H1 (cell line): ENCODE measurements around the gene SMAGP. TPM values are rescaled to one million over a fixed set of nuclear protein-coding genes. Genes with fewer than 3 reads are reported as not detected.

Experiments used
- CTCF ChIA-PET: fragments of 300-600 bp; sonication (Branson Sonifier 250); formaldehyde crosslinking; loops from one replicate; lab custom pipeline; 2021; ENCODE audit not compliant: partially characterized antibody; lab: Charles Lee
- POLR2A ChIA-PET: fragments of 300-600 bp; sonication (Branson Sonifier 250); formaldehyde crosslinking; loops from one replicate; lab custom pipeline; 2021; ENCODE audit warnings: inconsistent platforms; ENCODE audit not compliant: partially characterized antibody; lab: Charles Lee
- DNase-seq, 2 experiments: peaks; one replicate each; pipeline versions ENCODE4 v3.0.0 to v3.0.0-alpha.2; 2010 to 2022; ENCODE audit warnings: low spot score in 2 of 2, low read depth in 1 of 2, mixed read lengths in 1 of 2
- FAIRE-seq: peaks from 2 replicates; lab custom pipeline; 2011; peaks lifted over from hg19 to GRCh38; lab: Jason Lieb, UNC
- H2AFZ ChIP-seq: 2 replicates; pipeline ENCODE4 v1.8.1; 2012; ENCODE audit warnings: low read length, inconsistent platforms
- H2AK5ac ChIP-seq: 2 replicates; pipeline ENCODE4 v1.6.1; 2013; ENCODE audit warnings: low read depth, low read length
- H2BK120ac ChIP-seq: replicated peaks from 2 replicates; pipeline ENCODE3; 2013; ENCODE audit warnings: low read depth, low read length, inconsistent platforms
- H2BK12ac ChIP-seq: 2 replicates; pipeline ENCODE4 v1.6.1; 2013; ENCODE audit warnings: low read depth, low read length
- H2BK15ac ChIP-seq: 2 replicates; pipeline ENCODE4 v1.6.1; 2013; ENCODE audit warnings: low read length
- H2BK20ac ChIP-seq: 2 replicates; pipeline ENCODE4 v1.6.1; 2013; ENCODE audit warnings: low read length
- H2BK5ac ChIP-seq: 2 replicates; pipeline ENCODE4 v1.6.1; 2013; ENCODE audit warnings: low read depth, low read length
- H3K14ac ChIP-seq: 2 replicates; pipeline ENCODE4 v1.6.1; 2013; ENCODE audit warnings: inconsistent platforms; ENCODE audit not compliant: insufficient read length
- H3K18ac ChIP-seq: 2 replicates; pipeline ENCODE4 v1.6.1; 2013; ENCODE audit warnings: low read length; ENCODE audit errors: extremely low read depth
- H3K23ac ChIP-seq: 2 replicates; pipeline ENCODE4 v1.6.1; 2013; ENCODE audit warnings: inconsistent platforms; ENCODE audit not compliant: insufficient read length
- H3K23me2 ChIP-seq: 2 replicates; pipeline ENCODE4 v1.6.1; 2013; ENCODE audit warnings: low read depth, low read length
- H3K27ac ChIP-seq: 2 replicates; pipeline ENCODE4 v1.6.1; 2011; ENCODE audit warnings: low read depth, low read length, inconsistent platforms
- H3K27me3 ChIP-seq, 4 experiments: replicated peaks in 1 of 4; 1 replicate in 1 of 4; 2 replicates in 3 of 4; pipeline versions ENCODE4 v1.6.1 to v1.8.1; 2011 to 2013; ENCODE audit warnings: low read length in 3 of 4, mild to moderate bottlenecking in 3 of 4, inconsistent platforms in 2 of 4, mixed read lengths in 2 of 4, moderate library complexity in 1 of 4; ENCODE audit not compliant: control insufficient read depth in 3 of 4, insufficient read depth in 3 of 4; ENCODE audit errors: extremely low read depth in 1 of 4
- H3K36me3 ChIP-seq, 4 experiments: 2 replicates each; pipeline versions ENCODE4 v1.6.1 to v1.8.1; 2011 to 2013; ENCODE audit warnings: mild to moderate bottlenecking in 4 of 4, low read length in 3 of 4, moderate library complexity in 2 of 4, control low read depth in 1 of 4, inconsistent platforms in 1 of 4; ENCODE audit not compliant: insufficient read depth in 4 of 4, control insufficient read depth in 2 of 4
- H3K4ac ChIP-seq: replicated peaks from 2 replicates; pipeline ENCODE3; 2013; ENCODE audit warnings: low read length, low read depth, mixed read lengths, inconsistent platforms; ENCODE audit not compliant: insufficient read length
- H3K4me1 ChIP-seq, 4 experiments: replicated peaks in 1 of 4; 1 replicate in 1 of 4; 2 replicates in 3 of 4; pipeline versions ENCODE4 v1.6.1 to v1.8.1; 2011 to 2013; ENCODE audit warnings: low read length in 3 of 4, inconsistent platforms in 2 of 4, mixed read lengths in 1 of 4; ENCODE audit not compliant: insufficient read depth in 4 of 4, control insufficient read depth in 3 of 4
- H3K4me2 ChIP-seq, 2 experiments: 2 replicates each; pipeline versions ENCODE4 v1.6.1 to v1.8.1; 2011 to 2013; ENCODE audit warnings: low read depth in 2 of 2, low read length in 2 of 2, control low read depth in 1 of 2, inconsistent platforms in 1 of 2, mild to moderate bottlenecking in 1 of 2; ENCODE audit not compliant: insufficient read depth in 1 of 2
- H3K4me3 ChIP-seq, 4 experiments: fragments of 200-600, 300-600 bp in 1 of 4; sonication (generic), shearing (Covaris generic), sonication (Bioruptor Twin) in 1 of 4; 2 replicates each; pipeline versions ENCODE4 v1.5.1 to v1.8.1; 2011 to 2016; ENCODE audit warnings: low read length in 4 of 4, low read depth in 3 of 4, control low read depth in 2 of 4, inconsistent platforms in 2 of 4, mild to moderate bottlenecking in 2 of 4, mixed read lengths in 1 of 4, moderate library complexity in 1 of 4; ENCODE audit not compliant: insufficient read depth in 2 of 4; ENCODE audit errors: extremely low read depth in 1 of 4
- H3K56ac ChIP-seq: replicated peaks from 2 replicates; pipeline ENCODE3; 2013; ENCODE audit warnings: low read depth, mild to moderate bottlenecking, mixed read lengths, low read length, inconsistent platforms; ENCODE audit not compliant: insufficient read length
- H3K79me1 ChIP-seq: 2 replicates; pipeline ENCODE4 v1.6.1; 2013; ENCODE audit warnings: low read depth, low read length, control low read depth
- H3K79me2 ChIP-seq, 2 experiments: 2 replicates each; pipeline versions ENCODE4 v1.6.1 to v1.8.1; 2012 to 2013; ENCODE audit warnings: low read length in 2 of 2, mild to moderate bottlenecking in 2 of 2, inconsistent platforms in 1 of 2; ENCODE audit not compliant: insufficient read depth in 2 of 2, control insufficient read depth in 1 of 2
- H3K9ac ChIP-seq, 4 experiments: replicated peaks in 1 of 4; 1 replicate in 1 of 4; 2 replicates in 3 of 4; pipeline versions ENCODE4 v1.6.1 to v1.8.1; 2011 to 2013; ENCODE audit warnings: low read depth in 3 of 4, low read length in 3 of 4, control low read depth in 2 of 4, mild to moderate bottlenecking in 2 of 4, moderate library complexity in 2 of 4, inconsistent platforms in 1 of 4; ENCODE audit errors: extremely low read depth in 1 of 4
- H3K9me3 ChIP-seq, 2 experiments: 2 replicates each; pipeline versions ENCODE4 v1.6.1 to v1.8.1; 2012 to 2013; ENCODE audit warnings: mild to moderate bottlenecking in 2 of 2, moderate library complexity in 2 of 2, control low read depth in 1 of 2, inconsistent platforms in 1 of 2, low read depth in 1 of 2, low read length in 1 of 2, mixed read lengths in 1 of 2; ENCODE audit not compliant: insufficient read depth in 2 of 2
- H4K20me1 ChIP-seq, 2 experiments: replicated peaks in 1 of 2; 2 replicates each; pipeline versions ENCODE3 to v1.8.1; 2011 to 2013; ENCODE audit warnings: inconsistent platforms in 2 of 2, low read length in 2 of 2, mild to moderate bottlenecking in 1 of 2; ENCODE audit not compliant: insufficient read depth in 2 of 2, control insufficient read depth in 1 of 2
- H4K5ac ChIP-seq: 2 replicates; pipeline ENCODE4 v1.6.1; 2013; ENCODE audit warnings: low read length, low read depth, mixed read lengths, inconsistent platforms; ENCODE audit not compliant: insufficient read length
- H4K8ac ChIP-seq: 2 replicates; pipeline ENCODE4 v1.8.0; 2013; ENCODE audit warnings: mild to moderate bottlenecking, moderate library complexity, low read length, inconsistent platforms; ENCODE audit not compliant: insufficient read depth; ENCODE audit errors: extremely low read depth
- H4K91ac ChIP-seq: replicated peaks from 2 replicates; pipeline ENCODE3; 2013; ENCODE audit warnings: low read length, mixed read lengths, inconsistent platforms; ENCODE audit not compliant: insufficient read length
- ASH2L ChIP-seq: fragments of 200-600, 300-600 bp; sonication (generic); IDR thresholded peaks from one replicate; pipeline ENCODE4 v1.7.1; 2017; ENCODE audit warnings: low read length
- CEBPB ChIP-seq: IDR thresholded peaks from 2 replicates; pipeline ENCODE4 v1.6.1; 2012; ENCODE audit warnings: low read depth, low read length
- CREB1 ChIP-seq: IDR thresholded peaks from 2 replicates; pipeline ENCODE4 v1.6.1; 2012; ENCODE audit warnings: inconsistent platforms
- EGR1 ChIP-seq: IDR thresholded peaks from 2 replicates; pipeline ENCODE4 v1.6.1; 2011; ENCODE audit warnings: low read depth, low read length, borderline replicate concordance
- GABPA ChIP-seq: IDR thresholded peaks from 2 replicates; pipeline ENCODE4 v1.6.1; 2011; ENCODE audit warnings: mild to moderate bottlenecking, low read length, moderate library complexity, borderline replicate concordance; ENCODE audit not compliant: insufficient read depth
- POLR2A ChIP-seq, 2 experiments: IDR thresholded peaks; 1 replicate in 1 of 2; 2 replicates in 1 of 2; pipeline ENCODE4 v1.6.1; 2011; ENCODE audit warnings: low read depth in 2 of 2, low read length in 2 of 2, mild to moderate bottlenecking in 2 of 2; ENCODE audit errors: control extremely low read depth in 1 of 2
- SAP30 ChIP-seq: fragments of 300-600 bp; sonication (generic); IDR thresholded peaks from 2 replicates; pipeline ENCODE4 v1.7.1; 2012; ENCODE audit warnings: low read length, moderate library complexity, mild to moderate bottlenecking, inconsistent platforms; ENCODE audit not compliant: insufficient read depth, insufficient replicate concordance
- SUZ12 ChIP-seq: fragments of 200-600 bp; sonication (generic); IDR thresholded peaks from 2 replicates; pipeline ENCODE4 v1.6.1; 2012; ENCODE audit warnings: mild to moderate bottlenecking, inconsistent platforms, low read length, moderate library complexity, mixed read lengths
- WGBS, 2 experiments: shearing (Covaris generic) in 1 of 2; methylation state at CpG; one replicate each; pipeline versions ENCODE4 v1.1.6 to v1.1.7; 2013 to 2015; ENCODE audit warnings: low lambda C conversion rate in 2 of 2, mixed read lengths in 2 of 2, inconsistent platforms in 1 of 2, low coverage in 1 of 2, missing lambda C conversion rate in 1 of 2; ENCODE audit not compliant: insufficient replicate concordance in 2 of 2, insufficient coverage in 1 of 2, insufficient read length in 1 of 2; ENCODE audit errors: extremely low coverage in 1 of 2, missing lambda C conversion rate in 1 of 2; 5-methylcytosine and 5-hydroxymethylcytosine counted together
- polyA plus RNA-seq, 7 experiments: library from polyadenylated mRNA; depleted of rRNA in 3 of 7; stranded (reverse) in 5 of 7; unstranded in 2 of 7; fragments of >200 nt in 5 of 7; fragments of 200-250 nt in 2 of 7; gene quantifications; 1 replicate in 5 of 7; 2 replicates in 1 of 7; 4 replicates in 1 of 7; pipeline versions ENCODE4 v1.2.1 to v1.2.3, GENCODE V29; 2011 to 2013; ENCODE audit warnings: missing spikeins in 2 of 7, mixed read lengths in 2 of 7
- total RNA-seq: library from RNA; stranded (reverse); fragmentation: NEBNext Ultra II Directional; extraction: Animal tissue kit (Norgen Biotek cat#: 25700); gene quantifications from 2 replicates; pipeline ENCODE4 v1.2.1, GENCODE V29; 2021

SMAGP gene
- total and polyA plus RNA-seq, 2 of the 8 experiments (the other 6 are each of a cell fraction or from before 2014, with no cell fraction given) = 9.4 to 12.7 TPM

DNA sequence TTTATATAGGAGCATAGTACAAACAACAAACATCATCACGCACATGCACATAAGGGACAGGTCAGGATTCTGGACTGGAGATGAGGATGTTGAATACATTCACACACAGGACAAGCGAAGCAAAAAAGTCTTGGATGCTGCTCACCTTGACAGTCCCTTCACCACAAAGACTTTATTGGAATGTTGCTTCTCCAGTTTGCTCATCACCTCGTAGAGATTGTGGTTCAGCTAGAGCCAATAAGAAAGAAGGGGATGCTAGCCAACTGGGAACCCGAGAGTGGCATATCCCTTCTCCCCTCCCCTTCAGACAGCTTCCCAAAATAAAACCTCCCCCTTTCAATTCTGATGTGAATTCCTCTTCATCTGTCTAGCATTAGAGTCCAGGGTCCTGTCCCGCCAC is 25.4 kb upstream of the SMAGP start:
- POLR2A ChIA-PET = interaction anchor here (1.1 kb wide), 1 partner anchor 46 kb away, joined by 3 read pairs; no protein-coding TSS in a partner anchor
- Histone ChIP-seq H3K4me2 (no peak overlapping the region), H2AK5ac (no peak overlapping the region), H4K5ac (no peak overlapping the region), H3K36me3 (no peaks in the 10 kb centered on the region), H3K56ac (no peak overlapping the region), H4K8ac (no peak overlapping the region), H3K4me1 (no peaks in the 10 kb centered on the region), H3K23me2 (no peaks in the 10 kb centered on the region), H3K23ac (no peak overlapping the region), H2BK15ac (no peak overlapping the region), H3K27me3 (no peaks in the 10 kb centered on the region), H2BK5ac (no peak overlapping the region), H3K14ac (no peak overlapping the region), H3K79me1 (no peaks in the 10 kb centered on the region), H3K79me2 (no peaks in the 10 kb centered on the region), H3K9me3 (no peaks in the 10 kb centered on the region), H2BK20ac (no peak overlapping the region), H4K20me1 (no peaks in the 10 kb centered on the region), H3K4me3 (no peak overlapping the region), H2AFZ (no peak overlapping the region), H4K91ac (no peak overlapping the region), H3K9ac (no peak overlapping the region), H3K4ac (no peak overlapping the region), H2BK12ac (no peak overlapping the region), H2BK120ac (no peak overlapping the region), H3K27ac (no peak overlapping the region), H3K18ac (no peak overlapping the region)
- TF ChIP-seq EGR1 (no peak), GABPA (no peak), SUZ12 (no peak), CEBPB (no peak), POLR2A (IDR thresholded peaks at IDR 0.05; ENCODE audit: control extremely low read depth in 1 of 2, low read depth in 2 of 2, low read length in 2 of 2) (no peak), ASH2L (no peak), CREB1 (no peak), SAP30 (no peak)
- CTCF ChIA-PET = interaction anchor here (1.2 kb wide), 1 partner anchor 11 kb away, joined by 5 read pairs; no protein-coding TSS in a partner anchor
- WGBS, 2 experiments = 82% methylated on average over 5 of the region's 5 CpGs; no CpG with 5 or more reads in 1 of the 2 experiments
- DNase-seq (no peak), FAIRE-seq (no peak)
